Measurements from ENCODE around the gene LSAMP. TPM values are rescaled to one million over a fixed set of nuclear protein-coding genes. Genes with fewer than 3 reads are reported as not detected.

Gene LSAMP
- total and polyA plus RNA-seq, 2 experiments from 2014 or later, result 2.0 to 2.9 TPM

DNA sequence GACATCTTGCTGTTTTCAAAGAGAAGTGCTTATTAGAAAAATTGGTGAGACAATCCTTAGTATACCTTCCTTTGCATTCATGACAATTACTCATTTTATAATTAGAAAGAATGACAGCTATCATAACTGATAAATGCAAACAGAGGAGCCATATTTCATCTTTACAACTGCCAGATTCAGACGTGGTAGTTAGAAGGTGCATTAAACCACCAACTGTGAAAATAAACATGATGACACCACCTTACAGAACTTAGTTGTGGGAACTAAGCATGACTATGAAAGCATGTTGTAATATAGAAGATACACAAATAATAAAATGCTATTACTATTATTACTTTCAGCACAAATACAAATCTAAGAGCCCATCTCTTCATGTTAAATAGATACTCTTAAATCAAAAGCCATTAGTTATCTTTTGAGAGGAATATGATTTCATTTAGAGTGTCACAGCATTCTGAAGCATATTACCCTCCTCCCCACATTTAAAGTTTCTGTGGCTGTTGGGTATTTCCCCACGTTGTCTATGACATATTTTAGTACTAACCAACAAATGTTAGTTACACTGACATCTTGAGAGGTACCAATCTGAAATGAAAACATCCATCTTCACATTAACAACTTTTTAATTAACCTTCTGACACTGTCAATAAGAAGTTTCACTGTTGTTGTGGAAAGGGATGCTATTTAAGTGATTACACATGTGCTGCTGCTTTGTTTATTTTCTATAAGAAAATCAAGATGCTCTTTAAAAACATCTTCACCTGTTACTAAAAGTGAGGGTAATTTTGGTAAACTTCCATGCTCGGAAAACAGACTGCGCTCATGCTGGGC is 163.8 kb downstream of the LSAMP start:
- peaks cover 13% of the 10 kb centered on the region for H3K4me1 ChIP-seq (ENCODE audit: insufficient read depth)
- H4K20me1 ChIP-seq (replicated peaks; ENCODE audit: insufficient read depth), result no peaks in the 10 kb centered on the region
- no peaks in the 10 kb centered on the region for H3F3A ChIP-seq (replicated peaks; ENCODE audit: low read depth)
- H3K9me2 ChIP-seq (ENCODE audit: insufficient read depth), result no peaks in the 10 kb centered on the region
- no peak overlapping the region for H3K27ac ChIP-seq (ENCODE audit: low read depth)
- no peak overlapping the region for H2AFZ ChIP-seq
- peaks cover 2% of the 10 kb centered on the region for H3K27me3 Mint-ChIP-seq (ENCODE audit: insufficient read depth, low read depth, poor library complexity)
- H3K4me2 ChIP-seq, result no peak overlapping the region
- no peaks in the 10 kb centered on the region for H3K36me3 Mint-ChIP-seq (ENCODE audit: low read depth)
- H3K4me3 Mint-ChIP-seq, result no peak overlapping the region
- DNase-seq (ENCODE audit: low spot score), result no peak
- H3K36me3 ChIP-seq (ENCODE audit: insufficient read depth), result no peaks in the 10 kb centered on the region
- no peaks in the 10 kb centered on the region for H3K79me2 ChIP-seq (replicated peaks; ENCODE audit: insufficient read depth)
- H3K4me1 Mint-ChIP-seq, result peaks cover 34% of the 10 kb centered on the region
- H3K27me3 ChIP-seq (ENCODE audit: insufficient read depth), result no peaks in the 10 kb centered on the region
- no peak for ATAC-seq
- H3K4me3 ChIP-seq, result no peak overlapping the region
- TF ChIP-seq NANOG (IDR thresholded peaks at IDR 0.05; ENCODE audit: borderline replicate concordance) (no peak), EZH2 (IDR thresholded peaks at IDR 0.05; ENCODE audit: low read depth, unreplicated experiment) (no peak), STAT1 (IDR thresholded peaks at IDR 0.05; ENCODE audit: unreplicated experiment) (no peak), EZH2phosphoT487 (IDR thresholded peaks at IDR 0.05; ENCODE audit: unreplicated experiment) (no peak), CREB1 (CRISPR knock-in tag; IDR thresholded peaks at IDR 0.05; ENCODE audit: low read depth) (no peak), ZNF331 (CRISPR knock-in tag; IDR thresholded peaks at IDR 0.05; ENCODE audit: low read depth) (no peak)
- no peak overlapping the region for H3K27ac Mint-ChIP-seq
- H3K9me3 Mint-ChIP-seq, result no peaks in the 10 kb centered on the region

DNA sequence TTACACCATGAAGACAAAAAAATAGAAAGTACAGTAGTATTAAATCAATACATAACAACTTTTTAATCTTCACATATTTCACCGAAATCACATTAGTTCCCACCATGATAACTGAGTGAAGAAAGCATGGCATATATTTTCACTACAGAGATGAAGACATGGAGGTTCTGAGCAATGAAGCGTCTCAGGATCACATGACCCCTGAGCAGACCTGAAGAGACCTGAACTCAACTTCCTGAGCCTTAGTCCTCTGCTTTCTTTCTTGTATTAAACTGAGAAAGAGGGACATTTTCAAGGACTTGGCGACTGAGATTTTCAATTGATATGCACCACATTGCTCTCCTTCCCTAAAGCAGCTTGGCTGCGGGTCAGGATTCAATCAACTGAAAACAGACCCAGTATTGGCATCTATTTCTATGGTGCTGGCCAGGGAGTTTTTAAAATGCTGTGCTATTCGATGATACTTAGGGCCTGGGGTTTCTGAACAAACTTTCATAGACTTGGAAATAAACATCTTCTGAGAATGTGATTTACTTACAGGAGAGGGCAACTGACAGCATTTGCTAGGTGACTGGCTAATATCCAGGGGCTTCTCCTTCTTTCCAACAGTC is 165.1 kb downstream of the LSAMP start:
- Mint-ChIP-seq H3K27me3 (ENCODE audit: insufficient read depth, low read depth, poor library complexity) (no peaks in the 10 kb centered on the region), H3K4me3 (no peak overlapping the region), H3K4me1 (peaks cover 22% of the 10 kb centered on the region), H3K36me3 (ENCODE audit: low read depth) (no peaks in the 10 kb centered on the region), H3K9me3 (no peaks in the 10 kb centered on the region), H3K27ac (no peak overlapping the region)
- H3K4me2 ChIP-seq, result no peak overlapping the region
- TF ChIP-seq, protein P1, sequence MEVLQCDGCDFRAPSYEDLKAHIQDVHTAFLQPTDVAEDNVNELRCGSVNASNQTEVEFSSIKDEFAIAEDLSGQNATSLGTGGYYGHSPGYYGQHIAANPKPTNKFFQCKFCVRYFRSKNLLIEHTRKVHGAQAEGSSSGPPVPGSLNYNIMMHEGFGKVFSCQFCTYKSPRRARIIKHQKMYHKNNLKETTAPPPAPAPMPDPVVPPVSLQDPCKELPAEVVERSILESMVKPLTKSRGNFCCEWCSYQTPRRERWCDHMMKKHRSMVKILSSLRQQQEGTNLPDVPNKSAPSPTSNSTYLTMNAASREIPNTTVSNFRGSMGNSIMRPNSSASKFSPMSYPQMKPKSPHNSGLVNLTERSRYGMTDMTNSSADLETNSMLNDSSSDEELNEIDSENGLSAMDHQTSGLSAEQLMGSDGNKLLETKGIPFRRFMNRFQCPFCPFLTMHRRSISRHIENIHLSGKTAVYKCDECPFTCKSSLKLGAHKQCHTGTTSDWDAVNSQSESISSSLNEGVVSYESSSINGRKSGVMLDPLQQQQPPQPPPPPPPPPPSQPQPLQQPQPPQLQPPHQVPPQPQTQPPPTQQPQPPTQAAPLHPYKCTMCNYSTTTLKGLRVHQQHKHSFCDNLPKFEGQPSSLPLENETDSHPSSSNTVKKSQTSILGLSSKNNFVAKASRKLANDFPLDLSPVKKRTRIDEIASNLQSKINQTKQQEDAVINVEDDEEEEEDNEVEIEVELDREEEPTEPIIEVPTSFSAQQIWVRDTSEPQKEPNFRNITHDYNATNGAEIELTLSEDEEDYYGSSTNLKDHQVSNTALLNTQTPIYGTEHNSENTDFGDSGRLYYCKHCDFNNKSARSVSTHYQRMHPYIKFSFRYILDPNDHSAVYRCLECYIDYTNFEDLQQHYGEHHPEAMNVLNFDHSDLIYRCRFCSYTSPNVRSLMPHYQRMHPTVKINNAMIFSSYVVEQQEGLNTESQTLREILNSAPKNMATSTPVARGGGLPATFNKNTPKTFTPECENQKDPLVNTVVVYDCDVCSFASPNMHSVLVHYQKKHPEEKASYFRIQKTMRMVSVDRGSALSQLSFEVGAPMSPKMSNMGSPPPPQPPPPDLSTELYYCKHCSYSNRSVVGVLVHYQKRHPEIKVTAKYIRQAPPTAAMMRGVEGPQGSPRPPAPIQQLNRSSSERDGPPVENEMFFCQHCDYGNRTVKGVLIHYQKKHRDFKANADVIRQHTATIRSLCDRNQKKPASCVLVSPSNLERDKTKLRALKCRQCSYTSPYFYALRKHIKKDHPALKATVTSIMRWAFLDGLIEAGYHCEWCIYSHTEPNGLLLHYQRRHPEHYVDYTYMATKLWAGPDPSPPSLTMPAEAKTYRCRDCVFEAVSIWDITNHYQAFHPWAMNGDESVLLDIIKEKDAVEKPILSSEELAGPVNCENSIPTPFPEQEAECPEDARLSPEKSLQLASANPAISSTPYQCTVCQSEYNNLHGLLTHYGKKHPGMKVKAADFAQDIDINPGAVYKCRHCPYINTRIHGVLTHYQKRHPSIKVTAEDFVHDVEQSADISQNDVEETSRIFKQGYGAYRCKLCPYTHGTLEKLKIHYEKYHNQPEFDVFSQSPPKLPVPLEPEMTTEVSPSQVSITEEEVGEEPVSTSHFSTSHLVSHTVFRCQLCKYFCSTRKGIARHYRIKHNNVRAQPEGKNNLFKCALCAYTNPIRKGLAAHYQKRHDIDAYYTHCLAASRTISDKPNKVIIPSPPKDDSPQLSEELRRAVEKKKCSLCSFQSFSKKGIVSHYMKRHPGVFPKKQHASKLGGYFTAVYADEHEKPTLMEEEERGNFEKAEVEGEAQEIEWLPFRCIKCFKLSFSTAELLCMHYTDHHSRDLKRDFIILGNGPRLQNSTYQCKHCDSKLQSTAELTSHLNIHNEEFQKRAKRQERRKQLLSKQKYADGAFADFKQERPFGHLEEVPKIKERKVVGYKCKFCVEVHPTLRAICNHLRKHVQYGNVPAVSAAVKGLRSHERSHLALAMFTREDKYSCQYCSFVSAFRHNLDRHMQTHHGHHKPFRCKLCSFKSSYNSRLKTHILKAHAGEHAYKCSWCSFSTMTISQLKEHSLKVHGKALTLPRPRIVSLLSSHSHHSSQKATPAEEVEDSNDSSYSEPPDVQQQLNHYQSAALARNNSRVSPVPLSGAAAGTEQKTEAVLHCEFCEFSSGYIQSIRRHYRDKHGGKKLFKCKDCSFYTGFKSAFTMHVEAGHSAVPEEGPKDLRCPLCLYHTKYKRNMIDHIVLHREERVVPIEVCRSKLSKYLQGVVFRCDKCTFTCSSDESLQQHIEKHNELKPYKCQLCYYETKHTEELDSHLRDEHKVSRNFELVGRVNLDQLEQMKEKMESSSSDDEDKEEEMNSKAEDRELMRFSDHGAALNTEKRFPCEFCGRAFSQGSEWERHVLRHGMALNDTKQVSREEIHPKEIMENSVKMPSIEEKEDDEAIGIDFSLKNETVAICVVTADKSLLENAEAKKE (CRISPR knock-in tag; IDR thresholded peaks at IDR 0.05), result no peak
- DNase-seq (ENCODE audit: low spot score) (no peak), ATAC-seq (no peak; the same call in 1 of the 3 replicates)
- H3K4me3 ChIP-seq, result no peak overlapping the region
- H3K9me2 ChIP-seq (ENCODE audit: insufficient read depth), result no peaks in the 10 kb centered on the region
- H3K36me3 ChIP-seq (ENCODE audit: insufficient read depth), result no peaks in the 10 kb centered on the region
- no peak overlapping the region for H2AFZ ChIP-seq
- H3K4me1 ChIP-seq (ENCODE audit: insufficient read depth), result peaks cover 5% of the 10 kb centered on the region; the same call in 1 of the 2 replicates
- no peaks in the 10 kb centered on the region for H3K27me3 ChIP-seq (ENCODE audit: insufficient read depth)
- no peaks in the 10 kb centered on the region for H4K20me1 ChIP-seq (replicated peaks; ENCODE audit: insufficient read depth)
- no peaks in the 10 kb centered on the region for H3F3A ChIP-seq (replicated peaks; ENCODE audit: low read depth)
- H3K27ac ChIP-seq (ENCODE audit: low read depth), result no peak overlapping the region
- H3K79me2 ChIP-seq (replicated peaks; ENCODE audit: insufficient read depth), result no peaks in the 10 kb centered on the region
